NCI-H1930 (cell line): Measurements from ENCODE around the gene TCTN1.
A peak's percentile ranks its signal among the peaks of the same experiment; 100 is the strongest.

Experiments used
- DNase-seq, 2 experiments: peaks; one replicate each; lab custom pipeline; 2025; lab: John Stamatoyannopoulos, UW

Gene TCTN1

GRCh38 chr12:110680032-110680431, 66.1 kb downstream of the TCTN1 start:
- DNase-seq, result no peak

GRCh38 chr12:110683888-110684287, 70.0 kb downstream of the TCTN1 start:
- DNase-seq, result no peak

GRCh38 chr12:110684312-110684836, 70.4 kb downstream of the TCTN1 start:
- DNase-seq, result no peak

GRCh38 chr12:110686294-110686903, 72.5 kb downstream of the TCTN1 start:
- DNase-seq, result no peak

- no peak for DNase-seq
Observed at GRCh38 chr12:110687396-110688169, 73.7 kb downstream of the TCTN1 start.

GRCh38 chr12:110688446-110689280, 74.7 kb downstream of the TCTN1 start, which contains the start of gene HVCN1:
Gene HVCN1, minus strand, starts transcription at chr12:110689115. Its CDS starts 5,870 bp downstream, at chr12:110683245.
- DNase-seq, result no peak

GRCh38 chr12:110689281-110690126, 75.6 kb downstream of the TCTN1 start:
- DNase-seq, result no peak

- no peak for DNase-seq
Observed at GRCh38 chr12:110690127-110690430, 76.2 kb downstream of the TCTN1 start.

GRCh38 chr12:110693731-110694130, 79.8 kb downstream of the TCTN1 start:
- no peak for DNase-seq

- DNase-seq, result no peak
Observed at GRCh38 chr12:110694330-110694901, 80.5 kb downstream of the TCTN1 start.

GRCh38 chr12:110696283-110696682, 82.4 kb downstream of the TCTN1 start:
- DNase-seq, result no peak

- DNase-seq, result no peak
Observed at GRCh38 chr12:110697236-110697635, 83.3 kb downstream of the TCTN1 start.

GRCh38 chr12:110698171-110698902, 84.4 kb downstream of the TCTN1 start:
- peak; percentile 51 to 62 for DNase-seq
